ENCODE measurements around the gene FAM13A.
"Not testable (repeated sequence)": the region's sequence is repeated elsewhere in the genome, so short reads cannot be mapped to it uniquely, and the experiment has no call there.

FAM13A gene

GRCh38 chr4:88998001-88998400 lies 59.0 kb downstream of the FAM13A start:
- no peak for DNase-seq

GRCh38 chr4:88995874-88996273 lies 61.1 kb downstream of the FAM13A start:
- no peak for DNase-seq

GRCh38 chr4:88995257-88995656 lies 61.7 kb downstream of the FAM13A start:
- DNase-seq: not testable (repeated sequence)

- no peak for DNase-seq
Observed at GRCh38 chr4:88993246-88993645, 63.7 kb downstream of the FAM13A start.

GRCh38 chr4:88991746-88992145 lies 65.2 kb downstream of the FAM13A start:
- DNase-seq: no peak

GRCh38 chr4:88989990-88990389 lies 67.0 kb downstream of the FAM13A start:
- DNase-seq: no peak

GRCh38 chr4:88985088-88985773 lies 71.8 kb downstream of the FAM13A start:
- DNase-seq: no peak

GRCh38 chr4:88982757-88983156 lies 74.2 kb downstream of the FAM13A start:
- no peak for DNase-seq

- no peak for DNase-seq
Observed at GRCh38 chr4:88981993-88982392, 75.0 kb downstream of the FAM13A start.

- DNase-seq: no peak
Observed at GRCh38 chr4:88981556-88981955, 75.4 kb downstream of the FAM13A start.

- DNase-seq: no peak
Observed at GRCh38 chr4:88979276-88979675, 77.7 kb downstream of the FAM13A start.

- no peak for DNase-seq
Observed at GRCh38 chr4:88976775-88977035, 80.3 kb downstream of the FAM13A start.

- no peak for DNase-seq
Observed at GRCh38 chr4:88975958-88976774, 80.8 kb downstream of the FAM13A start.

GRCh38 chr4:88971536-88971935 lies 85.4 kb downstream of the FAM13A start:
- DNase-seq: no peak

- DNase-seq: no peak
Observed at GRCh38 chr4:88969746-88970145, 87.2 kb downstream of the FAM13A start.

GRCh38 chr4:88969271-88969670 lies 87.7 kb downstream of the FAM13A start:
- no peak for DNase-seq

- no peak for DNase-seq
Observed at GRCh38 chr4:88967883-88968331, 89.1 kb downstream of the FAM13A start.

GRCh38 chr4:88965053-88965452 lies 91.9 kb downstream of the FAM13A start:
- DNase-seq: no peak

GRCh38 chr4:88964450-88964849 lies 92.5 kb downstream of the FAM13A start:
- DNase-seq: no peak

- DNase-seq: no peak
Observed at GRCh38 chr4:88963817-88964216, 93.2 kb downstream of the FAM13A start.

- no peak for DNase-seq
Observed at GRCh38 chr4:88962396-88962795, 94.6 kb downstream of the FAM13A start.

- no peak for DNase-seq
Observed at GRCh38 chr4:88960576-88960975, 96.4 kb downstream of the FAM13A start.

GRCh38 chr4:88958080-88958479 lies 98.9 kb downstream of the FAM13A start:
- DNase-seq: no peak

- no peak for DNase-seq
Observed at GRCh38 chr4:88957570-88957969, 99.4 kb downstream of the FAM13A start.

All from activated CD8-positive, alpha-beta memory T cell treated with anti-CD3 and anti-CD28 coated beads for 24 hours (primary cell).